Dedifferentiated amniotic fluid mesenchymal stem cell (primary cell): ENCODE data around the gene FOXN1.
A peak's percentile ranks its signal among the peaks of the same experiment; 100 is the strongest.

Experiments
- DNase-seq: peaks from one replicate; pipeline ENCODE4 v3.0.0-alpha.2; 2016; ENCODE audit errors: extremely low spot score

FOXN1 gene

GRCh38 chr17:28547096-28547622 is 41.0 kb downstream of the FOXN1 start:
- no peak for DNase-seq

- DNase-seq, result no peak
Measured at GRCh38 chr17:28547623-28548416, 41.7 kb downstream of the FOXN1 start.

DNA sequence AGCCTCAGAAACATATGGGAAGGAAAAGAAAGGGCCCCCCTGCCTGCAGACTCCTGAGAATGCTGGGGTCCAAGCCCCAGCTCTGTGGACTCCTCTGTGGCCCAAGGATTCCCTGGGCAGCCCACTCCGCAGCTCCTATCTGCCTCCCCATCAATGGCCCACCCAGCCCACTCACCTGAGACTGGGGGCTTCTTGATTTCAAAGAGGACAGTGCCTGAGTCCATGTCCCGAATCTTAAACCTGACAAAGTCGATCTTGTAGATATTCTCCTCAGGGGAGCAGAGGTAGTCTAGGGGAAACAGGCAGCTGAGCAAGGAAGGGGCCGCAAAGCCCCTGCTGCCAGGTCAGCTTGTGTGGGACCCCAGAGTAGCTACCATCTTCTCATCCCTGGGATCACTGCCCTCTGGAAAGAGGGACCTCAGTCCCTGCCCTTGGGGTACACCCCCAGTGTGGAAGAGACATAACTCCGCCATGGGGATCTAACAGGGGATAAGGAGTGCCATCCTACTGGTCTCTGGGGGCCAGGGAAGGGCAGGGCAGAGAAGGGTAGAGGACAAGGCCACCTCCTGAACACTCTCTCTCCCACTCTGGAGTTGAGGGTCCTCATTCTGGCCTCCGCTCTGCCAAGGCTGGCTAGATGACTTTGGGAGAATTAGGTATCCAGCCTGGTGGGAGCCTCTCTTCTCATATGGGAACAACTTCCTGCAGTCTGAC is 42.4 kb downstream of the FOXN1 start:
- no peak for DNase-seq

- no peak for DNase-seq
Measured at GRCh38 chr17:28549236-28550132, 43.3 kb downstream of the FOXN1 start.

DNA sequence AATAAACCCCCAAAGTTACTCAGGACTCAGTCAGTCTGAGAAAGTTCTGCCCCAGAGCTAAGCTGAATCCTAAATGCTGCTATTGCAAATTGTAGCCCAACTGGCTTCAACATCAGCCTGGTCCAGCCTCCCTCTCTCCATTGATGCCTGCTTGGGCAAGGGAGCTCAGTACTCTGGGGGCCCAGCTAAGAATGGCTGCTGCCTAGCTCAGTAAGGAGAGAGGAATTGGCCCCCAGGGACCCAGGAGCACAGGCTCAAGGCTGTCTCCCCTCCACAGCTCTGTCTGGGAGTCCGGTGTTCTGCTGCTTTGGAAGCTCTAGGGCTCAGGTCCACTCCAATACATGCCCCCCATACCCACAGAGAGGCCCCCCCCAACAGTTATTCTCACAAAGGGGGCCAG is 44.7 kb downstream of the FOXN1 start:
- DNase-seq, result no peak

DNA sequence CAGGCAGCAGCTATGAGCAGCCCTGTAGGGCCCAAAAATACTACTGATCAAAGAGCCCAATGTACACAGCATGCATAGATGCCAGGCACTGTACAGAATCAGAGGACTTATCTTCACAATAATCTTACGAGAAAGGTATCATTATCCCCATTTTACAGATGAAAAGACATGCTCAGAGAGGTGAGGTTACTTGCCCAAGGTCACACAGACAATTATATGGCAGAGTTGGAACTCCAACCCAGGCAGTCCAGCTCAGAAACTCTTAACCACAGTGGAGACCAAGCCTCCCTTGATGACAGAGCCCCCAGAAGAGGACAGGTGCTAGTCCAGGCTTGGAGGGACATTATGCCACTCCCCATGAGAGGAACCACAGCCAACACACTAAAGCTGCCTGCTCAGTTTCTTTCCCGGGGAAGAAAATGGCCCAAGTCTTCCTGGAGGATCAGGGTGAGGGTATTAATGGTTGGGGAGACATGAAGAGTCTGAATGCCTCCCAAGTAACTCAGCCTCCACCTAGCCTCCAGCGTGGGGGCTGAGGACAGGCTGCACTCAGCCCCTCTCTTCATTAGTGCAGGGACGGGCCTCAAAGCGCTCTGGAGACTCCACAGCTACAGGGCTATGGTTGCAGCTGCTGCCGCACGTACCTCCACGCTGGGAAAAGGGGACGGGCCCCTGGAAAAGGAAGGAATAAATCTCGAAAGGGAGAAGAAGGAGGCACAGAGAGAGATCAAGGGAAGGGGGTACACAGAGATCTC is 45.5 kb downstream of the FOXN1 start:
- no peak for DNase-seq

DNA sequence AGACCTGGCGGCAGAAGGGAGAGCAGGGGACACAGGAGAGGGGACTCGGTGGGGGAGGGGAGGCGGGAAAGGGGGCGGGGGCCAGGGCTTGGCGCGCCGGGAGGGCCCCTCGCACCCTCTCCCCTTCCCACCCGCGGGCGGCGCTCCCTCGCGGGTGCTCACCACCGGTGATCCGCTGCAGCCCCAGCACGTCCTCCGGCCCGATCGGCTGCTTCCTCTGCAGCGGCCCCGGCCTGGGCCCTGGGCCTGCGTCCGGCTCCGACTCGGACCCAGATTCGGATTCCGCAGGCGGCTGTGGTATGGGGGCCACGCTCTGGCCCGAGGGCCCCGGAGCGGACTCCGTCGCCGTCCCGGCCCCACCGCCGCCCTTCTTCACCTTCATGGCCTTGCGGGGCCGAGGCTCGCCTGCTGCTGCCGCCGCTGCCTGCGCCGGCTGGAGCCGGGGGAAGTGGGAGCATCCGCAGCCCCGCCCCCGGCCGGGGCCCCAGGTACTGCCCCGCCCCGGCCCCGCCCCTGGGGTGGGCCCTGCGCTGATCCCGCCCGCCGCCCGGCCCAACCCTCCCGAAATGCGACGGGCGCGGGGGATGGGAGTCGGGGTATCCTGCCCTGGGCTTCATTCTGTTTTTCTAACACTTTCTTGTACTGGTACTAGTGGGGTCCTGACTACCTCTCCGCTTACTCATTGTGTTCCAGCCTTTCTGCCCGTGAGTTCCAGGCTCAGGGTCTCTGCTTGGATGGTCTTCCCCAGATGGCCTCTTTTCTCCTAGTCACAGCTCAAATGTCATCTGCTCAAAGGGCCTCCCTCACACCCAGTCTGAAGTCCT is 46.2 kb downstream of the FOXN1 start, which contains the start of gene UNC119:
Gene UNC119, minus strand, starts transcription at position 449 of the 824 bp plus-strand sequence. Its CDS starts 67 bp downstream, at position 382.
- peak; percentile 27 for DNase-seq

DNA sequence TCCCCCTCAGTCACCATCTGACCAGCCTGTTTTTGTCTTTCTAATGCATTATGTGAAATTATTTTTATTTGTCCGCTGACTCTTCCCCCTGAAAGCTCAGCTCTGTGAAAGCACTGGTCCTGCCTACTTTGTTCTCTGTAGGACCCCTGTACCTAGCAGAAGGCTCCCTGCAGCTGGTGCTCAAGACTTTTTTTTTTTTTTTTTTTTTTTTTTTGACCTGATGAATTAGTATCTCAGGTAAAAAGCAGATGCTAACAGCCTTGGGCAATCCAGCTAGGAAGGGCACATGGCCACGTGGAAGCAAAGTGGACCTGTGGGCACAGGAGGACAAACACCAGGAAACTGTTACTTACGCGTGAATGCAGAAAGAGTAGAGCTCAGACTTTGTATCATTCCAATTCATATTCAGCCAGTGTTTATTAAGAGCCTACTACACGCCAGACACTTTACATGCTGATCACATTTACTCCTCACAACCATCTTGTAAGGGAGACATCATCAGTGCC is 46.9 kb downstream of the FOXN1 start:
- DNase-seq, result no peak

- no peak for DNase-seq
Measured at GRCh38 chr17:28554565-28554964, 48.4 kb downstream of the FOXN1 start.

DNA sequence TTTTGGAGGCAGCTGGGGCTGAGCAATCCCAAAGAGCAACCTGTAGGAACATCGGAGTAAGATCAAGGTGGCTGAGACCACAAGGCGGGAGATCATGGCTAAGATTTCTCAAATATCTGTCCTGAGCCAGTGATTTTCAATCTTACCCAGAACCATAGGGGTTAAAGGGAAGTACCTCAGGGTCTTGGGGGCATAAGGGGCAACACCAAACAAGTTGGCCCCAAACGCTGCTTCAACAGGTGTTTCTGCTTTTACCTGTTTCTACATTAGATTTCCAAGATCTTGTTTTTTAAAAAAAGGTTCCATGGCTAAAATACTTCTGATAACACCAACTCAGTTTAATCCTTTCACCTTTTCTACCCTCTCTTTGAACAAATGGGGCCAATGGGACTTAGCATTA is 48.9 kb downstream of the FOXN1 start:
- DNase-seq, result no peak

DNA sequence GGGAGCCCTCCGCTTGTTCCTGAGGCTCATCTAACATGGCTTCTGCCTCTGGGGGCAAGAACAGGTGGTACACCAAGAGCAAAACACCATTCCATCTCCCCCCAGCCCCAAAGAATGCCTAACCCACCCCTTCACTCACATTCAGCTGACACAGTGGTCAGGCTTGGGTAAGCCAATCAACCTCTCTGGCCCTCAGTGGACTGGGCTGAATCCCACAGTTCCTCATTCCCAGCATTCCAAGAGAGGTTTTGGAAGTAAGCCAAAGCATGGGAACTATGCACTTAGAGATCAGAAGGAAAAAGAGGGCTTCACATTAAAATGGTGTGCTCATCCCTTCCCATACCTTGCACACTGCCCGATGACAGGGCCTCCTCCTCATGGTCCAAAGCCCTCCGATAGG is 57.3 kb downstream of the FOXN1 start:
- DNase-seq, result no peak

GRCh38 chr17:28567604-28568003 is 61.5 kb downstream of the FOXN1 start:
- DNase-seq, result no peak

DNA sequence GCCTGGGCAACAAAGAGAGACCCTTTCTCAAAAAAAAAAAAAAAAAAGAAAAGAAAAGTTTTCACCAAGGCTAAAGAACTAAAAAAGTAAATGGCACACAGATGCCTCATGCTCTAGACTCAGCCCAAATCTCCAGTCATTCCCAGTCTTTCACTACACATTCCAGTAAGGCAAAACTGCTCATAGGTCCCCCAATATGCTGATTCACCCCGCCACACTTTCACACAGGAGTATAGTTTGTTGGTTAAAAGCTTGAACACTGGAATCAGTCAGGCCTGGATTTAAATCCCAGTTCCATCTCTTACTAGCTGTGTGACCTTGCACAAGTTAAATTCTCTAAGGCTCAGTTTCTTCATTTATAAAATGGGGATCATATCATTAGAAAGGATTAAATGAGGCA is 63.3 kb downstream of the FOXN1 start:
- DNase-seq, result no peak

- DNase-seq, result no peak
Measured at GRCh38 chr17:28570716-28571360, 64.7 kb downstream of the FOXN1 start.

DNA sequence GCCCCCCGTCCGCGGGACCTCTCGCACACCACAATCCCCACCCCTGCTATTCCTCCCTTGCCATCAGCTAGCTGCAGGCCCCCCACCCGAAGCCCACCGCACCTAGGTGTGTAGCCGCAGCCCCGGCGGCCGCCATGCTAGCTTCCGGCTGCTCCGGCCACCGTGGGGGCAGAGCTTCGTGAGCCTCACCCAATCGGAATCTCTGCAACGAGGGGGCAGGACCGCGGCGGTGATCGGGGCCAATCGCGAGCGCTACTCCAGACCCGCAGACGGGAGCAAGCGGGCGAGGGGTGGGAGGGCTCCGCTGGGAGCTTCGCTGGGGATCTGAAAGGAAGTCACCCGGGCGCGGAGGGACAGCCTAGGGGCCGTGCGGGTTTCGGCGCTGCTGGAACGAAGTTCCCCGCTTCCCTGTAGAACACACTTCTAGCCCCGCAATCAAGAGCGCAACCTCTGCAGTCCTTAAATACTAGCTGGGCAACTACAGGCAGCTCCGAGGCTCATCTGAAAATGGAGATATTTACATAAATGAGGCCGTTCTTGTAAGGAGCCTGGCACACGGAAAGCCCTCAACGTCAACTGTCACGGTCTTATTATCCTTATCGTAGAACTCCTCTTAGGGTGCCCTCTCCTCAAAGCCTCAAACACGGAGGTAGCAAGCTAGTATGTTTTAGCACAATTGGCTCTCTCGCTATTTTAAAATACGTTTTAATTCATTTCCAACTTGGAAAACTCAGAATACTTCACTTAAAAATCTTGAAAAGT is 65.4 kb downstream of the FOXN1 start, which contains the start of gene PIGS:
Gene PIGS, minus strand, starts transcription at position 164 of the 762 bp plus-strand sequence. Its CDS starts 28 bp downstream, at position 136.
- peak; percentile 93 for DNase-seq

- DNase-seq, result no peak
Measured at GRCh38 chr17:28572259-28573039, 66.3 kb downstream of the FOXN1 start.

DNA sequence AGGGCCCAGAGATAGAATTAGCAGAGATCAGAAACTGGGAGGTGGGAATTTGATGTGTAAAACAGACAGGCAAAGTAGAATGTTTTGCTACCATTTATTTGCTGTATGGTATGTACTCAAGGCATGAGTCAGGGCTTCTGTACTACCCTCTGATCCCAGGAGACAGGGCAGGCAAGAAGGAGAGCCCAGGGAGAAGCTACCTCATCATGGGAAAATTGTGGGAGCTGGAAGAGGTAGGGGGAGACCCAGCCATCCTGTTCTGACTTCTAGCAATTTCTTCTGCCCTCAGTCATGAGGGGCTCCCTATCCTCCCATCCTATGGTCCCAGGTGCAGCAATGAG is 66.9 kb downstream of the FOXN1 start:
- DNase-seq, result no peak

GRCh38 chr17:28573521-28573920 is 67.4 kb downstream of the FOXN1 start:
- DNase-seq, result no peak
